Stimulated activated CD4-positive, alpha-beta T cell treated with anti-CD3 and anti-CD28 coated beads, Interleukin-15, amount 100 ng/mL, for 1 hour (primary cell): ENCODE measurements around the gene SLC26A11.
A peak's percentile ranks its signal among the peaks of the same experiment; 100 is the strongest.
"Not testable (repeated sequence)": the region's sequence is repeated elsewhere in the genome, so short reads cannot be mapped to it uniquely, and the experiment has no call there.

ENCODE experiments used
- DNase-seq, 2 donors: peaks; one replicate each; pipeline ENCODE4 v3.0.0-alpha.2; 2020; ENCODE audit warnings: low read depth in 1 of 2, low spot score in 1 of 2

SLC26A11 gene

GRCh38 chr17:80195671-80196529, 24.3 kb upstream of the SLC26A11 start:
- DNase-seq, result peak; percentile 43 to 47

GRCh38 chr17:80196652-80197051, 23.6 kb upstream of the SLC26A11 start:
- no peak for DNase-seq

- no peak for DNase-seq
These were observed 22.0 kb upstream of the SLC26A11 start for GRCh38 chr17:80198144-80198661.

- DNase-seq, result not testable (repeated sequence)
These were observed 20.9 kb upstream of the SLC26A11 start for GRCh38 chr17:80199295-80199694.

- DNase-seq, result no peak
These were observed 18.8 kb upstream of the SLC26A11 start for GRCh38 chr17:80201446-80201845.

GRCh38 chr17:80202197-80202596, 18.0 kb upstream of the SLC26A11 start:
- DNase-seq, result no peak

GRCh38 chr17:80203471-80203963, 16.7 kb upstream of the SLC26A11 start:
- no peak for DNase-seq

GRCh38 chr17:80204626-80205468, 15.4 kb upstream of the SLC26A11 start:
- DNase-seq, result no peak

- no peak for DNase-seq
These were observed 14.4 kb upstream of the SLC26A11 start for GRCh38 chr17:80205811-80206210.

- DNase-seq, result no peak
These were observed 12.2 kb upstream of the SLC26A11 start for GRCh38 chr17:80208050-80208449.

- DNase-seq, result no peak
These were observed 10.5 kb upstream of the SLC26A11 start for GRCh38 chr17:80209765-80210164.

- DNase-seq, result no peak
These were observed 9.7 kb upstream of the SLC26A11 start for GRCh38 chr17:80210348-80211108.

GRCh38 chr17:80212109-80212508, 8.1 kb upstream of the SLC26A11 start:
- no peak for DNase-seq

- no peak for DNase-seq
These were observed 7.7 kb upstream of the SLC26A11 start for GRCh38 chr17:80212511-80212910.

- no peak for DNase-seq
These were observed 7.1 kb upstream of the SLC26A11 start for GRCh38 chr17:80212962-80213642.

- DNase-seq, result no peak
These were observed 6.6 kb upstream of the SLC26A11 start for GRCh38 chr17:80213643-80213975.

- no peak for DNase-seq
These were observed 6.0 kb upstream of the SLC26A11 start for GRCh38 chr17:80214012-80214877.

- DNase-seq, result no peak
These were observed 5.4 kb upstream of the SLC26A11 start for GRCh38 chr17:80214878-80215210.
